H9 (cell line): Measurements from ENCODE around the gene MAGI1. TPM values are rescaled to one million over a fixed set of nuclear protein-coding genes. Genes with fewer than 3 reads are reported as not detected.

Source experiments
- DNase-seq: peaks from one replicate; pipeline ENCODE4 v3.0.0-alpha.2; 2017
- H2AFZ ChIP-seq: one replicate; pipeline ENCODE4 v1.6.1; 2013; ENCODE audit warnings: mild to moderate bottlenecking, low read length, control low read depth, moderate library complexity
- H2AK5ac ChIP-seq: 2 replicates; pipeline ENCODE4 v1.6.1; 2013; ENCODE audit warnings: low read length, control low read depth, mixed read lengths; ENCODE audit not compliant: insufficient read length
- H2BK120ac ChIP-seq: one replicate; pipeline ENCODE4 v1.6.1; 2013; ENCODE audit warnings: low read depth, mild to moderate bottlenecking, low read length, control low read depth, inconsistent platforms; ENCODE audit not compliant: poor library complexity, severe bottlenecking
- H2BK12ac ChIP-seq: 2 replicates; pipeline ENCODE4 v1.6.1; 2013; ENCODE audit warnings: low read length, control low read depth, mixed read lengths, low read depth; ENCODE audit not compliant: insufficient read length
- H2BK15ac ChIP-seq: 2 replicates; pipeline ENCODE4 v1.6.1; 2013; ENCODE audit warnings: low read depth, low read length, control low read depth
- H2BK20ac ChIP-seq: one replicate; pipeline ENCODE4 v1.6.1; 2013; ENCODE audit warnings: low read depth, mild to moderate bottlenecking, low read length, control low read depth, inconsistent platforms; ENCODE audit not compliant: poor library complexity, severe bottlenecking
- H2BK5ac ChIP-seq: 2 replicates; pipeline ENCODE4 v1.6.1; 2013; ENCODE audit warnings: low read length, control low read depth, mixed read lengths; ENCODE audit not compliant: insufficient read length
- H3K14ac ChIP-seq: 2 replicates; pipeline ENCODE4 v1.6.1; 2013; ENCODE audit warnings: low read length, control low read depth; ENCODE audit not compliant: insufficient read depth
- H3K18ac ChIP-seq: 2 replicates; pipeline ENCODE4 v1.6.1; 2013; ENCODE audit warnings: low read depth, mild to moderate bottlenecking, mixed read lengths, low read length, control low read depth; ENCODE audit not compliant: insufficient read length
- H3K23ac ChIP-seq: 2 replicates; pipeline ENCODE4 v1.6.1; 2013; ENCODE audit warnings: low read length, control low read depth, mixed read lengths, low read depth; ENCODE audit not compliant: insufficient read length
- H3K23me2 ChIP-seq: 2 replicates; pipeline ENCODE4 v1.6.1; 2013; ENCODE audit warnings: low read depth, mild to moderate bottlenecking, mixed read lengths, low read length, control low read depth; ENCODE audit not compliant: insufficient read length, poor library complexity, severe bottlenecking
- H3K27ac ChIP-seq: 2 replicates; pipeline ENCODE4 v1.5.1; 2013; ENCODE audit warnings: low read length, control low read depth, mixed read lengths, low read depth; ENCODE audit not compliant: insufficient read length
- H3K27me3 ChIP-seq: 2 replicates; pipeline ENCODE4 v1.6.1; 2013; ENCODE audit warnings: low read length, control low read depth, inconsistent platforms; ENCODE audit not compliant: insufficient read depth
- H3K4ac ChIP-seq: 2 replicates; pipeline ENCODE4 v1.6.1; 2013; ENCODE audit warnings: low read depth, mild to moderate bottlenecking, control low read depth, inconsistent platforms, low read length, moderate library complexity
- H3K4me1 ChIP-seq: 2 replicates; pipeline ENCODE4 v1.6.1; 2013; ENCODE audit warnings: low read length, control low read depth, inconsistent platforms; ENCODE audit not compliant: insufficient read depth
- H3K4me2 ChIP-seq: 2 replicates; pipeline ENCODE4 v1.6.1; 2013; ENCODE audit warnings: low read length, control low read depth, mixed read lengths; ENCODE audit not compliant: insufficient read length, insufficient read depth
- H3K56ac ChIP-seq: 2 replicates; pipeline ENCODE4 v1.6.1; 2013; ENCODE audit warnings: low read depth, mild to moderate bottlenecking, mixed read lengths, low read length, control low read depth; ENCODE audit not compliant: insufficient read length
- H3K79me1 ChIP-seq: 2 replicates; pipeline ENCODE4 v1.6.1; 2013; ENCODE audit warnings: low read depth, mild to moderate bottlenecking, moderate library complexity, low read length, control low read depth, inconsistent platforms; ENCODE audit not compliant: insufficient read depth, poor library complexity, severe bottlenecking
- H3K79me2 ChIP-seq: 2 replicates; pipeline ENCODE4 v1.6.1; 2013; ENCODE audit warnings: low read length, control low read depth, inconsistent platforms; ENCODE audit not compliant: insufficient read depth
- H3K9ac ChIP-seq: 2 replicates; pipeline ENCODE4 v1.6.1; 2013; ENCODE audit warnings: low read length, control low read depth, mixed read lengths; ENCODE audit not compliant: insufficient read length; ENCODE audit errors: extremely low read depth
- H3K9me3 ChIP-seq: one replicate; pipeline ENCODE4 v1.6.1; 2013; ENCODE audit warnings: low read depth, low read length, inconsistent platforms; ENCODE audit not compliant: control insufficient read depth
- H3T11ph ChIP-seq: one replicate; pipeline ENCODE4 v1.6.1; 2013; ENCODE audit warnings: mild to moderate bottlenecking, low read length, control low read depth, inconsistent platforms
- H4K20me1 ChIP-seq: one replicate; pipeline ENCODE4 v1.6.1; 2013; ENCODE audit not compliant: control insufficient read depth, insufficient read length, insufficient read depth
- H4K5ac ChIP-seq: 2 replicates; pipeline ENCODE4 v1.6.1; 2013; ENCODE audit warnings: low read depth, mild to moderate bottlenecking, mixed read lengths, low read length, control low read depth; ENCODE audit not compliant: insufficient read length
- H4K8ac ChIP-seq: replicated peaks from 2 replicates; pipeline ENCODE4 v1.6.1; 2013; ENCODE audit warnings: low read length, control low read depth, mixed read lengths, low read depth; ENCODE audit not compliant: insufficient read length
- H4K91ac ChIP-seq: 2 replicates; pipeline ENCODE4 v1.6.1; 2013; ENCODE audit warnings: low read depth, mild to moderate bottlenecking, moderate library complexity, mixed read lengths, low read length, control low read depth; ENCODE audit not compliant: insufficient read length
- H3K27ac Mint-ChIP-seq, 3 experiments: 2 replicates in 2 of 3; 3 replicates in 1 of 3; pipeline ENCODE4 v1.8.0; 2020 to 2021; ENCODE audit warnings: mixed read lengths in 3 of 3, mild to moderate bottlenecking in 1 of 3, moderate library complexity in 1 of 3
- H3K27me3 Mint-ChIP-seq: 2 replicates; pipeline ENCODE4 v1.8.0; 2021; ENCODE audit warnings: low read depth, mild to moderate bottlenecking, moderate library complexity, mixed read lengths
- H3K36me3 Mint-ChIP-seq, 3 experiments: 2 replicates in 2 of 3; 3 replicates in 1 of 3; pipeline ENCODE4 v1.8.0; 2020 to 2021; ENCODE audit warnings: low read depth in 3 of 3, mixed read lengths in 3 of 3; ENCODE audit not compliant: insufficient read depth in 1 of 3
- H3K4me1 Mint-ChIP-seq, 2 experiments: 2 replicates each; pipeline ENCODE4 v1.8.0; 2020; ENCODE audit warnings: mixed read lengths in 2 of 2
- H3K4me3 Mint-ChIP-seq, 2 experiments: 2 replicates in 1 of 2; 3 replicates in 1 of 2; pipeline ENCODE4 v1.8.0; 2020 to 2021; ENCODE audit warnings: mild to moderate bottlenecking in 2 of 2, mixed read lengths in 2 of 2, moderate library complexity in 1 of 2
- H3K9me3 Mint-ChIP-seq, 2 experiments: 2 replicates in 1 of 2; 3 replicates in 1 of 2; pipeline ENCODE4 v1.8.0; 2020; ENCODE audit warnings: mild to moderate bottlenecking in 2 of 2, mixed read lengths in 2 of 2, moderate library complexity in 1 of 2
- WGBS: extraction: QIAGEN DNeasy Blood & Tissue Kit; methylation state at CpG from one replicate; pipeline ENCODE4 v1.1.7; 2013; ENCODE audit warnings: missing lambda C conversion rate, low lambda C conversion rate, mixed read lengths; ENCODE audit not compliant: insufficient read length; ENCODE audit errors: extremely low coverage; 5-methylcytosine and 5-hydroxymethylcytosine counted together
- total RNA-seq: library from RNA; stranded (reverse); gene quantifications from 2 replicates; pipeline ENCODE4 v1.2.1, GENCODE V29; 2021
- TF ChIP-seq, protein P1 (sequence below): fragments of 200-600 bp; sonication (generic); conservative IDR thresholded peaks from 3 replicates; pipeline ENCODE4 v1.8.0; 2021; ENCODE audit warnings: antibody characterized with exemption, mild to moderate bottlenecking

Gene MAGI1
- total RNA-seq, 1 experiment from 2014 or later: 65.7 TPM

DNA sequence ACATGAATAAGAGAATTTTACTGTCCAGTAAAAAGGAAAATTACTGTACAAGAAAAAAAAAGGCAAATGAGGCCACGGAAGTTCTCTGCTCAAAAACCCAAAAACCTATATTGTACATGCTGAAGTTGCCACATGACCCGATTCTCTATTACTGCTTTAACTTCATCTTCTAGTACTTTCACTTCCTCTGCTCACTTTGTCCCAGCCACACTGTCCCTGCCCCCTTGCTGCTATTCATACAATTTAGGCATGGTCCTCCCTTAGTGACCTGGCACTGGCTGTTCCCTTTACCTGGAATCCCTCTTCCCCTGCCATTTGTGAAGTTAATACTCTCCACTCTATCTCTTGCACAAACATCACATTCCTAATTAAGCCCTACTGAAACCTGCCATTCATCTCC, 457.4 kb downstream of the MAGI1 start:
- Histone ChIP-seq H3K23ac (no peak overlapping the region), H2AK5ac (no peak overlapping the region), H2BK12ac (no peak overlapping the region), H2BK15ac (no peak overlapping the region), H3K18ac (no peak overlapping the region), H2AFZ (no peak overlapping the region), H3K79me2 (peaks cover 9% of the 10 kb centered on the region; the same call in 1 of the 2 replicates), H4K20me1 (no peaks in the 10 kb centered on the region), H3K9ac (no peak overlapping the region), H3K79me1 (peaks cover 3% of the 10 kb centered on the region), H3K56ac (no peak overlapping the region), H3K4me1 (no peaks in the 10 kb centered on the region), H3K4me2 (no peak overlapping the region), H4K5ac (no peak overlapping the region), H3K14ac (no peak overlapping the region), H3K4ac (no peak overlapping the region), H3K27me3 (no peaks in the 10 kb centered on the region), H4K91ac (no peak overlapping the region), H2BK5ac (no peak overlapping the region), H4K8ac (no peak overlapping the region), H3T11ph (no peak overlapping the region), H2BK120ac (no peak overlapping the region), H2BK20ac (no peak overlapping the region), H3K27ac (no peak overlapping the region), H3K23me2 (no peaks in the 10 kb centered on the region), H3K9me3 (no peaks in the 10 kb centered on the region)
- H3K36me3 Mint-ChIP-seq: no peaks in the 10 kb centered on the region
- DNase-seq: no peak
- no peak overlapping the region for H3K4me3 Mint-ChIP-seq
- H3K4me1 Mint-ChIP-seq: peaks cover 31 to 36% of the 10 kb centered on the region in 2 experiments
- H3K9me3 Mint-ChIP-seq: no peaks in the 10 kb centered on the region
- no peak overlapping the region for H3K27ac Mint-ChIP-seq
- TF ChIP-seq, protein P1, sequence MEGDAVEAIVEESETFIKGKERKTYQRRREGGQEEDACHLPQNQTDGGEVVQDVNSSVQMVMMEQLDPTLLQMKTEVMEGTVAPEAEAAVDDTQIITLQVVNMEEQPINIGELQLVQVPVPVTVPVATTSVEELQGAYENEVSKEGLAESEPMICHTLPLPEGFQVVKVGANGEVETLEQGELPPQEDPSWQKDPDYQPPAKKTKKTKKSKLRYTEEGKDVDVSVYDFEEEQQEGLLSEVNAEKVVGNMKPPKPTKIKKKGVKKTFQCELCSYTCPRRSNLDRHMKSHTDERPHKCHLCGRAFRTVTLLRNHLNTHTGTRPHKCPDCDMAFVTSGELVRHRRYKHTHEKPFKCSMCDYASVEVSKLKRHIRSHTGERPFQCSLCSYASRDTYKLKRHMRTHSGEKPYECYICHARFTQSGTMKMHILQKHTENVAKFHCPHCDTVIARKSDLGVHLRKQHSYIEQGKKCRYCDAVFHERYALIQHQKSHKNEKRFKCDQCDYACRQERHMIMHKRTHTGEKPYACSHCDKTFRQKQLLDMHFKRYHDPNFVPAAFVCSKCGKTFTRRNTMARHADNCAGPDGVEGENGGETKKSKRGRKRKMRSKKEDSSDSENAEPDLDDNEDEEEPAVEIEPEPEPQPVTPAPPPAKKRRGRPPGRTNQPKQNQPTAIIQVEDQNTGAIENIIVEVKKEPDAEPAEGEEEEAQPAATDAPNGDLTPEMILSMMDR: no peak
- no CpG with 5 or more reads among the region's 2 CpGs for WGBS
- no peaks in the 10 kb centered on the region for H3K27me3 Mint-ChIP-seq
